PC-3 (cell line): Measurements from ENCODE around the gene CEP78. TPM values are rescaled to one million over a fixed set of nuclear protein-coding genes. Genes with fewer than 3 reads are reported as not detected.

Source experiments
- ATAC-seq: fragments of 200-7000 bp; cut with Tn5 transposase; 2 replicates; pipeline ENCODE4 v1.9.1; 2020; ENCODE audit warnings: mild to moderate bottlenecking, moderate library complexity
- BruUV-seq: library from RNA; stranded (reverse); fragments of 400-500 nt; replicated peaks from 2 replicates; lab custom pipeline; 2021; lab: Mats Ljungman, UMichigan
- CTCF ChIA-PET: fragments of 300-600 bp; sonication (Branson Sonifier 250); formaldehyde crosslinking; loops from one replicate; lab custom pipeline; 2022; ENCODE audit warnings: antibody characterized with exemption; lab: Charles Lee
- POLR2A ChIA-PET: fragments of 300-600 bp; sonication (Branson Sonifier 250); formaldehyde crosslinking; loops from one replicate; lab custom pipeline; 2022; ENCODE audit warnings: antibody characterized with exemption; ENCODE audit not compliant: unreplicated experiment; lab: Charles Lee
- DNase-seq: peaks from one replicate; pipeline ENCODE4 v3.0.0-alpha.2; 2015
- H2AFZ ChIP-seq: fragments of 300-600 bp; sonication (generic); 2 replicates; pipeline ENCODE4 v1.6.0; 2016; ENCODE audit warnings: antibody characterized with exemption, low read length
- H3F3A ChIP-seq: fragments of 300-600 bp; sonication (generic); one replicate; pipeline ENCODE4 v1.6.0; 2017; ENCODE audit warnings: antibody characterized with exemption, low read length, control low read depth, mild to moderate bottlenecking; ENCODE audit not compliant: unreplicated experiment
- H3K27ac ChIP-seq: fragments of 300-600 bp; sonication (generic); 2 replicates; pipeline ENCODE4 v1.5.1; 2016; ENCODE audit warnings: mild to moderate bottlenecking, low read length
- H3K27me3 ChIP-seq: fragments of 300-600 bp; sonication (generic); 2 replicates; pipeline ENCODE4 v1.6.1; 2016; ENCODE audit warnings: low read length, mixed read lengths
- H3K36me3 ChIP-seq: fragments of 300-600 bp; sonication (generic); 2 replicates; pipeline ENCODE4 v1.6.1; 2016; ENCODE audit warnings: low read depth, mixed run types, low read length, mixed read lengths
- H3K4me1 ChIP-seq: fragments of 300-600 bp; sonication (generic); 2 replicates; pipeline ENCODE4 v1.5.1; 2016; ENCODE audit warnings: low read length; ENCODE audit not compliant: insufficient read depth
- H3K4me2 ChIP-seq: fragments of 300-600 bp; sonication (generic); 2 replicates; pipeline ENCODE4 v1.6.0; 2016; ENCODE audit warnings: low read length
- H3K4me3 ChIP-seq: fragments of 300-600 bp; sonication (generic); 2 replicates; pipeline ENCODE4 v1.5.1; 2016; ENCODE audit warnings: mild to moderate bottlenecking, low read length, mixed read lengths
- H3K79me2 ChIP-seq: fragments of 300-600 bp; sonication (generic); 2 replicates; pipeline ENCODE4 v1.6.1; 2017; ENCODE audit warnings: low read length, mixed read lengths
- H3K9ac ChIP-seq: fragments of 300-600 bp; sonication (generic); 2 replicates; pipeline ENCODE4 v1.6.0; 2016; ENCODE audit warnings: mild to moderate bottlenecking, low read length
- H3K9me2 ChIP-seq: fragments of 300-600 bp; sonication (generic); replicated peaks from 2 replicates; pipeline ENCODE4 v1.6.1; 2016; ENCODE audit warnings: mixed run types, low read length, mixed read lengths
- H3K9me3 ChIP-seq: fragments of 300-600 bp; sonication (generic); 2 replicates; pipeline ENCODE4 v1.6.1; 2016; ENCODE audit warnings: low read length, mixed read lengths
- H4K20me1 ChIP-seq: fragments of 300-600 bp; sonication (generic); 2 replicates; pipeline ENCODE4 v1.6.1; 2016; ENCODE audit warnings: low read length, mixed read lengths
- EZH2 ChIP-seq: fragments of 300-600 bp; sonication (generic); IDR thresholded peaks from one replicate; pipeline ENCODE4 v1.6.1; 2017; ENCODE audit warnings: antibody characterized with exemption, mild to moderate bottlenecking, low read length; ENCODE audit not compliant: unreplicated experiment
- EZH2phosphoT487 ChIP-seq: fragments of 300-600 bp; sonication (generic); IDR thresholded peaks from 2 replicates; pipeline ENCODE4 v1.6.1; 2018; ENCODE audit warnings: mild to moderate bottlenecking, antibody characterized with exemption, low read length, borderline replicate concordance
- intact Hi-C: fragments of 100-400 bp; cut with micrococcal nuclease; formaldehyde crosslinking; loops from 2 replicates; pipeline ENCODE4 v1.9.0; 2023
- total RNA-seq: library from RNA; depleted of rRNA; stranded (reverse); fragments of >200 nt; gene quantifications from 2 replicates; pipeline ENCODE4 v1.2.3, GENCODE V29; 2014
- TF ChIP-seq, protein P1 (sequence below): fragments of 300-600 bp; sonication (generic); conservative IDR thresholded peaks from 2 replicates; pipeline ENCODE4 v1.5.1; 2017; ENCODE audit warnings: antibody characterized with exemption, low read depth, mild to moderate bottlenecking, low read length

Gene CEP78
- total RNA-seq, 1 experiment from 2014 or later: 52.5 TPM

DNA sequence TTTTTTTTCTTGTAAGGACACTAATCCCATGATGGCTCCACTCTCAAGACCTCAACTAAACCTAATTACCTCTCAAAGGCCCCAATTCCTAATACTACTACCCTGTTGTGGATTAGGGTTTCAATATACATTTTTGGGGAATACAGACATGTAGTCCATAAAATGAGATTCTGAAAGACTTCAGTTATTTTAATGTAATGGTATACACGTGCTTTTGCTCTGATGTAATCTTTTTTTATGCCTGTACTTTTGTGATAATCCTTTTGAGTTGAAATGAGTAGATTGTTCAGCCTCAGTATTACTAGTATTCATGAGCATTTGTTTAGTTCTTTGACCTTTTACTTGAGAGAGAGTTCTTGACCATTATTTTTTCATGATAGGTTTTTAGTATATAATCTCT lies 9.5 kb downstream of the CEP78 start:
- intact Hi-C loops: no loop called here
- Histone ChIP-seq H3K4me1 (no peaks in the 10 kb centered on the region), H2AFZ (no peak overlapping the region), H3K9me2 (no peaks in the 10 kb centered on the region), H3K9ac (no peak overlapping the region), H3K36me3 (peaks cover 17% of the 10 kb centered on the region), H3K79me2 (no peaks in the 10 kb centered on the region), H3F3A (no peaks in the 10 kb centered on the region), H3K9me3 (no peaks in the 10 kb centered on the region), H3K27ac (no peak overlapping the region), H3K4me2 (no peak overlapping the region), H4K20me1 (no peaks in the 10 kb centered on the region), H3K4me3 (no peak overlapping the region), H3K27me3 (no peaks in the 10 kb centered on the region)
- BruUV-seq: no TSS peak
- DNase-seq (no peak), ATAC-seq (no peak)
- ChIA-PET CTCF (no interaction called here), POLR2A (no interaction called here)
- TF ChIP-seq EZH2phosphoT487 (no peak), EZH2 (no peak)
- TF ChIP-seq, protein P1, sequence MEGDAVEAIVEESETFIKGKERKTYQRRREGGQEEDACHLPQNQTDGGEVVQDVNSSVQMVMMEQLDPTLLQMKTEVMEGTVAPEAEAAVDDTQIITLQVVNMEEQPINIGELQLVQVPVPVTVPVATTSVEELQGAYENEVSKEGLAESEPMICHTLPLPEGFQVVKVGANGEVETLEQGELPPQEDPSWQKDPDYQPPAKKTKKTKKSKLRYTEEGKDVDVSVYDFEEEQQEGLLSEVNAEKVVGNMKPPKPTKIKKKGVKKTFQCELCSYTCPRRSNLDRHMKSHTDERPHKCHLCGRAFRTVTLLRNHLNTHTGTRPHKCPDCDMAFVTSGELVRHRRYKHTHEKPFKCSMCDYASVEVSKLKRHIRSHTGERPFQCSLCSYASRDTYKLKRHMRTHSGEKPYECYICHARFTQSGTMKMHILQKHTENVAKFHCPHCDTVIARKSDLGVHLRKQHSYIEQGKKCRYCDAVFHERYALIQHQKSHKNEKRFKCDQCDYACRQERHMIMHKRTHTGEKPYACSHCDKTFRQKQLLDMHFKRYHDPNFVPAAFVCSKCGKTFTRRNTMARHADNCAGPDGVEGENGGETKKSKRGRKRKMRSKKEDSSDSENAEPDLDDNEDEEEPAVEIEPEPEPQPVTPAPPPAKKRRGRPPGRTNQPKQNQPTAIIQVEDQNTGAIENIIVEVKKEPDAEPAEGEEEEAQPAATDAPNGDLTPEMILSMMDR: no peak

- CTCF ChIA-PET: no interaction called here
- no peaks in the 10 kb centered on the region for H3K9me3 ChIP-seq
Measured at GRCh38 chr9:78248635-78249034, 12.8 kb downstream of the CEP78 start.

GRCh38 chr9:78249542-78249941 lies 13.7 kb downstream of the CEP78 start:
- Histone ChIP-seq H3F3A (no peaks in the 10 kb centered on the region), H3K36me3 (peaks cover 5% of the 10 kb centered on the region), H2AFZ (no peak overlapping the region), H3K79me2 (no peaks in the 10 kb centered on the region), H3K4me2 (no peak overlapping the region), H3K9me2 (no peaks in the 10 kb centered on the region), H4K20me1 (no peaks in the 10 kb centered on the region), H3K9me3 (no peaks in the 10 kb centered on the region), H3K9ac (no peak overlapping the region), H3K27ac (no peak overlapping the region), H3K27me3 (no peaks in the 10 kb centered on the region), H3K4me3 (no peak overlapping the region), H3K4me1 (no peaks in the 10 kb centered on the region)
- CTCF ChIA-PET: no interaction called here
- no peak for TF ChIP-seq EZH2
- TF ChIP-seq EZH2phosphoT487: no peak
- TF ChIP-seq, protein P1: no peak
- ATAC-seq (no peak), DNase-seq (no peak)
- no TSS peak for BruUV-seq
- intact Hi-C loops: no loop called here
- POLR2A ChIA-PET: no interaction called here

More at GRCh38 chr9:78248635-78249034, 12.8 kb downstream of the CEP78 start:
- ATAC-seq (no peak), DNase-seq (no peak)
- intact Hi-C loops: no loop called here
- Histone ChIP-seq H3F3A (no peaks in the 10 kb centered on the region), H3K27ac (no peak overlapping the region), H3K36me3 (peaks cover 5% of the 10 kb centered on the region), H3K27me3 (no peaks in the 10 kb centered on the region), H2AFZ (no peak overlapping the region), H3K4me2 (no peak overlapping the region), H3K9me2 (no peaks in the 10 kb centered on the region), H3K9ac (no peak overlapping the region), H3K79me2 (no peaks in the 10 kb centered on the region), H4K20me1 (no peaks in the 10 kb centered on the region), H3K4me3 (no peak overlapping the region), H3K4me1 (no peaks in the 10 kb centered on the region)
- TF ChIP-seq EZH2phosphoT487 (no peak), EZH2 (no peak)
- TF ChIP-seq, protein P1: no peak
- POLR2A ChIA-PET: no interaction called here
- no TSS peak for BruUV-seq
